Karpas-422 (cell line): ENCODE measurements around the gene RHOA. TPM values are rescaled to one million over a fixed set of nuclear protein-coding genes. Genes with fewer than 3 reads are reported as not detected.
"Not testable (repeated sequence)": the region's sequence is repeated elsewhere in the genome, so short reads cannot be mapped to it uniquely, and the experiment has no call there.

Source experiments
- DNase-seq: peaks from one replicate; pipeline ENCODE4 v3.0.0-alpha.2; 2015
- H2AFZ ChIP-seq: fragments of 200-600 bp; sonication (generic); 2 replicates; pipeline ENCODE4 v1.6.1; 2014; ENCODE audit warnings: antibody characterized with exemption, low read length, mixed read lengths
- H3K27ac ChIP-seq: fragments of 200-600 bp; sonication (generic); 2 replicates; pipeline ENCODE4 v1.5.1; 2014; ENCODE audit warnings: mild to moderate bottlenecking, low read length, moderate library complexity
- H3K27me3 ChIP-seq: fragments of 200-600 bp; sonication (generic); 2 replicates; pipeline ENCODE4 v1.6.1; 2014; ENCODE audit warnings: low read length, mixed read lengths
- H3K36me3 ChIP-seq: fragments of 200-600 bp; sonication (generic); 2 replicates; pipeline ENCODE4 v1.6.1; 2014; ENCODE audit warnings: low read length, mixed read lengths; ENCODE audit not compliant: insufficient read depth
- H3K4me1 ChIP-seq: fragments of 200-600 bp; sonication (generic); 2 replicates; pipeline ENCODE4 v1.6.1; 2014; ENCODE audit warnings: mild to moderate bottlenecking, low read length, mixed read lengths
- H3K4me2 ChIP-seq: fragments of 200-600 bp; sonication (generic); 2 replicates; pipeline ENCODE4 v1.6.1; 2014; ENCODE audit warnings: low read length, low read depth, mild to moderate bottlenecking; ENCODE audit not compliant: poor library complexity, severe bottlenecking
- H3K4me3 ChIP-seq: fragments of 200-600 bp; sonication (generic); 2 replicates; pipeline ENCODE4 v1.5.1; 2014; ENCODE audit warnings: mild to moderate bottlenecking, antibody characterized with exemption, low read length, mixed read lengths
- H3K79me2 ChIP-seq: fragments of 200-600 bp; sonication (generic); 2 replicates; pipeline ENCODE4 v1.6.1; 2014; ENCODE audit warnings: mild to moderate bottlenecking, low read length, mixed read lengths
- H3K9ac ChIP-seq: fragments of 200-600 bp; sonication (generic); 2 replicates; pipeline ENCODE4 v1.6.0; 2014; ENCODE audit warnings: low read length
- H3K9me2 ChIP-seq: fragments of 200-600 bp; sonication (generic), shearing (Covaris generic); replicated peaks from 2 replicates; pipeline ENCODE4 v1.6.0; 2014; ENCODE audit warnings: mild to moderate bottlenecking, low read length, moderate library complexity; ENCODE audit not compliant: insufficient read depth
- H3K9me3 ChIP-seq: fragments of 300-700, 200-600 bp; sonication (generic); 2 replicates; pipeline ENCODE4 v1.6.1; 2014; ENCODE audit warnings: low read length, mixed read lengths
- H4K20me1 ChIP-seq: fragments of 200-600 bp; sonication (generic); 2 replicates; pipeline ENCODE4 v1.6.1; 2014; ENCODE audit warnings: mild to moderate bottlenecking, antibody characterized with exemption, low read length, low read depth; ENCODE audit not compliant: insufficient read depth
- total RNA-seq: library from RNA; depleted of rRNA; stranded (reverse); fragments of >200 nt; shearing (Covaris generic); gene quantifications from 2 replicates; pipeline ENCODE4 v1.2.3, GENCODE V29; 2014; ENCODE audit warnings: low replicate concordance

The RHOA gene
- total RNA-seq, 1 experiment from 2014 or later: 281 TPM

- Histone ChIP-seq H3K9ac (no peak overlapping the region), H3K36me3 (peaks cover 9% of the 10 kb centered on the region; the same call in 1 of the 2 replicates), H3K9me3 (no peaks in the 10 kb centered on the region), H3K27ac (no peak overlapping the region), H3K9me2 (no peaks in the 10 kb centered on the region), H3K4me3 (no peak overlapping the region), H3K4me1 (peaks cover 10% of the 10 kb centered on the region), H3K27me3 (no peaks in the 10 kb centered on the region), H3K4me2 (no peak overlapping the region), H3K79me2 (peaks cover 8% of the 10 kb centered on the region), H2AFZ (no peak overlapping the region), H4K20me1 (no peaks in the 10 kb centered on the region)
- no peak for DNase-seq
Observed at GRCh38 chr3:49352281-49352680, 59.5 kb downstream of the RHOA start.

- Histone ChIP-seq H3K4me3 (no peak overlapping the region), H3K27me3 (no peaks in the 10 kb centered on the region), H3K9ac (no peak overlapping the region), H3K9me2 (no peaks in the 10 kb centered on the region), H4K20me1 (no peaks in the 10 kb centered on the region), H3K4me2 (no peak overlapping the region), H3K4me1 (peaks cover 6% of the 10 kb centered on the region), H2AFZ (no peak overlapping the region), H3K27ac (peak overlapping the region; percentile 32), H3K36me3 (peaks cover 5% of the 10 kb centered on the region; the same call in 1 of the 2 replicates), H3K9me3 (no peaks in the 10 kb centered on the region), H3K79me2 (peaks cover 4% of the 10 kb centered on the region; the same call in 1 of the 2 replicates)
- peak; percentile 41 for DNase-seq
Observed at GRCh38 chr3:49351521-49352011, 60.2 kb downstream of the RHOA start.

GRCh38 chr3:49349348-49350114 lies 62.2 kb downstream of the RHOA start:
- Histone ChIP-seq H3K36me3 (no peaks in the 10 kb centered on the region), H3K9me3 (no peaks in the 10 kb centered on the region), H3K27ac (no peak overlapping the region), H3K4me2 (no peak overlapping the region), H2AFZ (no peak overlapping the region), H3K9me2 (no peaks in the 10 kb centered on the region), H3K9ac (no peak overlapping the region), H3K79me2 (no peaks in the 10 kb centered on the region), H3K27me3 (no peaks in the 10 kb centered on the region), H3K4me1 (peaks cover 12% of the 10 kb centered on the region), H3K4me3 (no peak overlapping the region), H4K20me1 (no peaks in the 10 kb centered on the region)
- DNase-seq: no peak

GRCh38 chr3:49348361-49348760 lies 63.4 kb downstream of the RHOA start:
- DNase-seq, H3K9me2 ChIP-seq, H3K27ac ChIP-seq, H3K4me3 ChIP-seq, H3K79me2 ChIP-seq, H3K36me3 ChIP-seq, H2AFZ ChIP-seq, H3K9me3 ChIP-seq, H4K20me1 ChIP-seq, H3K4me2 ChIP-seq, H3K9ac ChIP-seq, H3K27me3 ChIP-seq: not testable (repeated sequence)
- peaks cover 13% of the 10 kb centered on the region for H3K4me1 ChIP-seq

- no peak overlapping the region for H3K4me3 ChIP-seq
- H3K9ac ChIP-seq: no peak overlapping the region
- peak overlapping the region; percentile 48 for H2AFZ ChIP-seq
- H3K9me2 ChIP-seq: no peaks in the 10 kb centered on the region
- no peaks in the 10 kb centered on the region for H3K36me3 ChIP-seq
- no peaks in the 10 kb centered on the region for H3K9me3 ChIP-seq
- H3K79me2 ChIP-seq: no peaks in the 10 kb centered on the region
- no peaks in the 10 kb centered on the region for H4K20me1 ChIP-seq
- no peak for DNase-seq
- no peak overlapping the region for H3K4me2 ChIP-seq
- no peak overlapping the region for H3K27ac ChIP-seq
- H3K27me3 ChIP-seq: no peaks in the 10 kb centered on the region
- peaks cover 15% of the 10 kb centered on the region for H3K4me1 ChIP-seq
Observed at GRCh38 chr3:49346797-49347251, 65.0 kb downstream of the RHOA start.

GRCh38 chr3:49343163-49343562 lies 68.6 kb downstream of the RHOA start:
- H3K79me2 ChIP-seq: peaks cover 28% of the 10 kb centered on the region
- no peaks in the 10 kb centered on the region for H3K36me3 ChIP-seq
- H3K9ac ChIP-seq: no peak overlapping the region
- H2AFZ ChIP-seq: no peak overlapping the region
- no peaks in the 10 kb centered on the region for H3K9me2 ChIP-seq
- H4K20me1 ChIP-seq: 0 out of 2 replicates have a peak, but pooled peaks cover 3% of the 10 kb centered on the region
- H3K27ac ChIP-seq: no peak overlapping the region
- H3K4me1 ChIP-seq: peaks cover 31% of the 10 kb centered on the region
- no peak for DNase-seq
- no peak overlapping the region for H3K4me2 ChIP-seq
- H3K4me3 ChIP-seq: no peak overlapping the region
- H3K27me3 ChIP-seq: no peaks in the 10 kb centered on the region
- no peaks in the 10 kb centered on the region for H3K9me3 ChIP-seq

GRCh38 chr3:49341996-49342395 lies 69.8 kb downstream of the RHOA start:
- 0 out of 2 replicates have a peak, but pooled peaks cover 3% of the 10 kb centered on the region for H4K20me1 ChIP-seq
- no peaks in the 10 kb centered on the region for H3K9me2 ChIP-seq
- H3K4me2 ChIP-seq: no peak overlapping the region
- H3K27ac ChIP-seq: no peak overlapping the region
- peak overlapping the region; percentile 48; the same call in 1 of the 2 replicates for H2AFZ ChIP-seq
- no peaks in the 10 kb centered on the region for H3K27me3 ChIP-seq
- H3K4me3 ChIP-seq: no peak overlapping the region
- H3K36me3 ChIP-seq: no peaks in the 10 kb centered on the region
- peaks cover 40% of the 10 kb centered on the region for H3K79me2 ChIP-seq
- no peak for DNase-seq
- no peaks in the 10 kb centered on the region for H3K9me3 ChIP-seq
- H3K4me1 ChIP-seq: peaks cover 31% of the 10 kb centered on the region
- H3K9ac ChIP-seq: no peak overlapping the region

GRCh38 chr3:49339941-49340800 lies 71.6 kb downstream of the RHOA start, which contains the start of gene USP4:
USP4 (minus strand) TSS chr3:49340053; CDS start chr3:49340024, 29 bp downstream.
- peak within 1 kb of the TSS; percentile 89 for H3K4me3 ChIP-seq
- peak within 1 kb of the TSS; percentile 88 for H3K27ac ChIP-seq
- peaks cover 29% of the 10 kb centered on the region for H3K4me1 ChIP-seq
- no peaks in the 10 kb centered on the region for H3K9me2 ChIP-seq
- peak; percentile 97 for DNase-seq
- H3K36me3 ChIP-seq: peaks cover 5% of the 10 kb centered on the region
- peak within 1 kb of the TSS; percentile 88 for H3K4me2 ChIP-seq
- no peaks in the 10 kb centered on the region for H3K9me3 ChIP-seq
- H4K20me1 ChIP-seq: 0 out of 2 replicates have a peak, but pooled peaks cover 3% of the 10 kb centered on the region
- H3K79me2 ChIP-seq: peaks cover 54% of the 10 kb centered on the region
- peak within 1 kb of the TSS; percentile 93 for H3K9ac ChIP-seq
- peak within 1 kb of the TSS; percentile 72 for H2AFZ ChIP-seq
- H3K27me3 ChIP-seq: no peaks in the 10 kb centered on the region
